ENCODE data around the gene DEFB123.

Gene DEFB123

DNA sequence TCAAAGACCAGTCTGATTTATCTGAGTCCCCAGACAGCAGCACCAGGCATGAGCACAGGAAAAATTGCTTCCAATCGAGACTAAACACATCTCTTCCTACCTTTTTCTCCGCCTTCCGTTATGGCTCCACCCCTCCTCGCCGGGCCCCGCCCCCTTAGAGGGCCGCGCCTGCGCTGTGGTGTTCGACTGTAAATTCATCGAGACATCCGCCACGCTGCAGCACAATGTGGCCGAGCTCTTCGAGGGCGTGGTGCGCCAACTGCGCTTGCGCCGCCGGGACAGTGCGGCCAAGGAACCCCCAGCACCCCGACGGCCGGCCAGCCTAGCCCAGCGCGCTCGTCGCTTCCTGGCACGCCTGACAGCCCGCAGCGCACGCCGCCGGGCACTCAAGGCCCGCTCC lies 43.6 kb downstream of the DEFB123 start:
- Histone ChIP-seq H3K27ac (ENCODE audit: poor library complexity, severe bottlenecking) (no peak overlapping the region), H3K4me1 (ENCODE audit: insufficient read depth, poor library complexity, severe bottlenecking) (no peaks in the 10 kb centered on the region), H3K27me3 (ENCODE audit: insufficient read depth, poor library complexity, severe bottlenecking) (peaks cover 15% of the 10 kb centered on the region), H3K4me3 (ENCODE audit: severe bottlenecking) (no peak overlapping the region), H3K36me3 (ENCODE audit: low read depth) (no peaks in the 10 kb centered on the region), H3K9me3 (ENCODE audit: severe bottlenecking) (no peaks in the 10 kb centered on the region)
- ATAC-seq (ENCODE audit: low read depth) (peak; percentile 17; the same call in 1 of the 3 replicates), DNase-seq (ENCODE audit: low spot score) (no peak)
- TF ChIP-seq, protein P1, sequence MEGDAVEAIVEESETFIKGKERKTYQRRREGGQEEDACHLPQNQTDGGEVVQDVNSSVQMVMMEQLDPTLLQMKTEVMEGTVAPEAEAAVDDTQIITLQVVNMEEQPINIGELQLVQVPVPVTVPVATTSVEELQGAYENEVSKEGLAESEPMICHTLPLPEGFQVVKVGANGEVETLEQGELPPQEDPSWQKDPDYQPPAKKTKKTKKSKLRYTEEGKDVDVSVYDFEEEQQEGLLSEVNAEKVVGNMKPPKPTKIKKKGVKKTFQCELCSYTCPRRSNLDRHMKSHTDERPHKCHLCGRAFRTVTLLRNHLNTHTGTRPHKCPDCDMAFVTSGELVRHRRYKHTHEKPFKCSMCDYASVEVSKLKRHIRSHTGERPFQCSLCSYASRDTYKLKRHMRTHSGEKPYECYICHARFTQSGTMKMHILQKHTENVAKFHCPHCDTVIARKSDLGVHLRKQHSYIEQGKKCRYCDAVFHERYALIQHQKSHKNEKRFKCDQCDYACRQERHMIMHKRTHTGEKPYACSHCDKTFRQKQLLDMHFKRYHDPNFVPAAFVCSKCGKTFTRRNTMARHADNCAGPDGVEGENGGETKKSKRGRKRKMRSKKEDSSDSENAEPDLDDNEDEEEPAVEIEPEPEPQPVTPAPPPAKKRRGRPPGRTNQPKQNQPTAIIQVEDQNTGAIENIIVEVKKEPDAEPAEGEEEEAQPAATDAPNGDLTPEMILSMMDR (IDR thresholded peaks at IDR 0.05; ENCODE audit: poor library complexity, severe bottlenecking): no peak

DNA sequence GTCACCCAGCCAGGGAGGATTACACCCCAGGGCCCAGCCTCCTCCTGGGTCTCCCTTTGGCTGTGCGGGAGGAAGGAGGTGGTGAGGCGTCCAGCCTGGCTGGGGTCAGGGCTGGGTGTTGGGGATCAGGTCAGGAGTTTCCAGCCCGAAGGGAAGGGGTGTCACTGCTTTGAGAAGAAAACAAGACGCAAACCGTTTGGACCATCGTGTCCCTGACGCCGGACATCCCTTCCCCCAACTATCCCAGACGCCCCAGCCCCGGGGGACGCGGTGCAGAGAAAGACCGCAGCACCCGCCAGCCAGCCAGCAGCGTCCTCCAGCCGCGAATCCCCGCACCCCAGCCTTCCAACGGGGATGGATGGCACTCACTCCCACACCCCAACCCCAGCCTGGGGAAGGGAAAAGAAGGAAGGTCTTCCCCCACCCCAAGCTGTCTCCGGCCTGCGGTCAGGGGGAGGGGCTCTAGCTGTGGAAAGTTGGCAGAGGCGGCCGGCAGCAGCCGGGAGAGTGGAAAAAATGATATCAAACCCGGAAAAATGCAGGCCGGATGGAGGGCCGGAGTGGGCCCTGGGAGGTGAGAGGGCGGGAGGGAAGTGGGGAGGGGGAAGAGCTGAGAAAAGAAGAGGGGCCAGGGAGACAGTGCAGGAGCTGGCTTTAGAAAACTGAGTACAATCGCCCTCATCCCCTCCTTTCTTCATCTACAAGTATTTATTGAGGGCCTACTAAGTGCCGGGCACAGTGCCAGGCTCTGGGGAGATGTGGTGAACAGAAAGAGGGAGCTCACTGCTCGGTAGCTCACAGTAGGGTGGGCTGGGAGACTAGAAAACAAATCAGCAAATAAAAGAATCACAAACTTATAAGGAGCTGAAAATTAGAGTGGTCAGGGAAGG lies 45.3 kb downstream of the DEFB123 start:
- TF ChIP-seq, protein P1 (IDR thresholded peaks at IDR 0.05; ENCODE audit: poor library complexity, severe bottlenecking): no peak
- peaks cover 15% of the 10 kb centered on the region for H3K27me3 ChIP-seq (ENCODE audit: insufficient read depth, poor library complexity, severe bottlenecking)
- H3K9me3 ChIP-seq (ENCODE audit: severe bottlenecking): no peaks in the 10 kb centered on the region
- no peak overlapping the region for H3K27ac ChIP-seq (ENCODE audit: poor library complexity, severe bottlenecking)
- no peak overlapping the region for H3K4me3 ChIP-seq (ENCODE audit: severe bottlenecking)
- no peaks in the 10 kb centered on the region for H3K4me1 ChIP-seq (ENCODE audit: insufficient read depth, poor library complexity, severe bottlenecking)
- ATAC-seq (ENCODE audit: low read depth): peak; percentile 12; the same call in 1 of the 3 replicates
- peak; percentile 83 for DNase-seq (ENCODE audit: low spot score)
- no peaks in the 10 kb centered on the region for H3K36me3 ChIP-seq (ENCODE audit: low read depth)

DNA sequence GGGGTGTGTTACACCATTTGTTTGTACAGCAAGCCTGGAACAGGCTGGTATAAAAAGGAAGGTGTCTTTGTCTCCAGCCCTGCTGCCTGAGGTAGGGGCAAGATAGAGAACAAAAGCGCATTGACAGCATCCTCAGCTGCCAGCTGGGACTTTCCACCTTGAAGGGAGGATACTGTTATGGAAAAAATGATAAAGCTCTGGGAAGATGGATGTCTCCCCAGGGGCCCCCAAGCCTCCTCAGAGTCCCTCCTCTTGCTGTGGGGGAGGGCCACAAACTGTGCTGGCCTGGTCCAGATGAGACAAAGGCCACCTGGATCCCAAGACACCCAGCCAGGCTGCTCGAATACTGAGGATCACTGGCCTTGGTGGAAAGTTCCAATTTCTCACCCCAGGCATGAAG lies 47.7 kb downstream of the DEFB123 start:
- no peak for ATAC-seq (ENCODE audit: low read depth)
- H3K36me3 ChIP-seq (ENCODE audit: low read depth): no peaks in the 10 kb centered on the region
- TF ChIP-seq, protein P1 (IDR thresholded peaks at IDR 0.05; ENCODE audit: poor library complexity, severe bottlenecking): no peak

DNA sequence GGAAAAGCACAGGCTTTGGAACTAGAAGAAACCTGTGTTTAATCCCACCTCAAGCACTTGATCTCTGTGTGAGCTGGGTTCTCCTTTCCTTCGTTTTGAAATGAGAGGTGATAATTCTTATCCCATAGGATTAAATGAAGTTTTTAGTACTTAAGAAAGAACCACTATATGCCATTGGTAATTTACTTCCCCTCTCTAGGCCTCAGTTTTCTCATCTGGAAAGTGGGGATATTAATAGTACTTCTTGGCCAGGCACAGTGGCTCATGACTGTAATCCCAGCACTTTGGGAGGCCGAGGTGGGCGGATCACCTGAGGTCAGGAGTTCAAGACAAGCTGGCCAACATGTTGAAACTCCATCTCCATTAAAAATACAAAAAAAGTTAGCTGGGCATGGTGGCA lies 48.7 kb downstream of the DEFB123 start:
- no peaks in the 10 kb centered on the region for H3K4me1 ChIP-seq (ENCODE audit: insufficient read depth, poor library complexity, severe bottlenecking)
- H3K27me3 ChIP-seq (ENCODE audit: insufficient read depth, poor library complexity, severe bottlenecking): peaks cover 15% of the 10 kb centered on the region
- H3K27ac ChIP-seq (ENCODE audit: poor library complexity, severe bottlenecking): no peak overlapping the region
- H3K36me3 ChIP-seq (ENCODE audit: low read depth): no peaks in the 10 kb centered on the region
- ATAC-seq (ENCODE audit: low read depth) (no peak), DNase-seq (ENCODE audit: low spot score) (no peak)
- no peaks in the 10 kb centered on the region for H3K9me3 ChIP-seq (ENCODE audit: severe bottlenecking)
- TF ChIP-seq, protein P1 (IDR thresholded peaks at IDR 0.05; ENCODE audit: poor library complexity, severe bottlenecking): no peak
- no peak overlapping the region for H3K4me3 ChIP-seq (ENCODE audit: severe bottlenecking)

More for the DNA sequence above, 47.7 kb downstream of the DEFB123 start:
- DNase-seq (ENCODE audit: low spot score): no peak
- Histone ChIP-seq H3K4me3 (ENCODE audit: severe bottlenecking) (no peak overlapping the region), H3K27ac (ENCODE audit: poor library complexity, severe bottlenecking) (no peak overlapping the region), H3K27me3 (ENCODE audit: insufficient read depth, poor library complexity, severe bottlenecking) (peaks cover 15% of the 10 kb centered on the region), H3K9me3 (ENCODE audit: severe bottlenecking) (no peaks in the 10 kb centered on the region), H3K4me1 (ENCODE audit: insufficient read depth, poor library complexity, severe bottlenecking) (no peaks in the 10 kb centered on the region)

DNA sequence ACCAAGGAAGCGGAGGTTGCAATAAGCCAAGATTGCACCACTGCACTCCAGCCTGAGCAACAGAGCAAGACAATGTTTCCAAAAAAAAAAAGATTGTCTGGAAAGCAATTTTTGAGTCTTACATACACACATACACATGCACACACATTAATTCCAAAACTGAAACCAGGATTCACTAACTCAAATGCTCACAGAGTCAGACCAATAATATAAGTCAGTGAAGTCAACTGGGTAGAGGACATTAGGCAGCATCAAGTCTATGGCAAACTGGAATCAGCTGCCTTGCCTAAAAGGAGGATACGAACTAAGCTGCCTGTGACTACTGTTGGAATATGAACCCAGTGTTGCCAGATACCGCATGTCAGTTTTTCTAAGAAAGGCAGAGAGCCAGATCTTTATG lies 50.3 kb downstream of the DEFB123 start:
- H3K36me3 ChIP-seq (ENCODE audit: low read depth): no peaks in the 10 kb centered on the region
- DNase-seq (ENCODE audit: low spot score) (no peak), ATAC-seq (ENCODE audit: low read depth) (no peak)
- H3K9me3 ChIP-seq (ENCODE audit: severe bottlenecking): no peaks in the 10 kb centered on the region
- H3K27ac ChIP-seq (ENCODE audit: poor library complexity, severe bottlenecking): no peak overlapping the region
- no peaks in the 10 kb centered on the region for H3K4me1 ChIP-seq (ENCODE audit: insufficient read depth, poor library complexity, severe bottlenecking)
- TF ChIP-seq, protein P1 (IDR thresholded peaks at IDR 0.05; ENCODE audit: poor library complexity, severe bottlenecking): no peak
- H3K27me3 ChIP-seq (ENCODE audit: insufficient read depth, poor library complexity, severe bottlenecking): peaks cover 8% of the 10 kb centered on the region
- H3K4me3 ChIP-seq (ENCODE audit: severe bottlenecking): no peak overlapping the region
